HPDE6-E6E7 (cell line): ENCODE results near the gene HOXD10.

Source experiments
- DNase-seq: peaks from one replicate; pipeline ENCODE4 v3.0.0; 2011; ENCODE audit warnings: missing footprints; ENCODE audit errors: extremely low spot score

HOXD10 gene

DNA sequence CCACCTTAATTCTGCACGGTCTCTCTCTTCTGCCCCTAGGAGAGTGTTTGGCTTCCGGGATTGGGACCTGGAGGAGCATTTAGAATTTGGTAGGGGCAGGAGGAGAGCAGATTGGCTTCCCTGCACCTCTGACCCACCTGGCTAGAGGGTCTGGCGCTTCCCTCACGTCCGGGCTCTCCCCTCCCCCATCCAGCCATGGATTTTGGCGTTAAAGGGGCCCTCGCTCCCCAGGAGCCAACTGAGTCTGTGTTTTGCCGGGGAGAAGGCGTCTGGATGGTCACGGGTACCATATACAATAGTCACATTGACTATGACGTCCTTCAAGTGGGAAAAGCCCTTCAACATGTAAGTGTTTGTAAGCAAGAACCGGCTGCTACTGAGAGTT, 47.1 kb downstream of the HOXD10 start:
- DNase-seq: no peak

DNA sequence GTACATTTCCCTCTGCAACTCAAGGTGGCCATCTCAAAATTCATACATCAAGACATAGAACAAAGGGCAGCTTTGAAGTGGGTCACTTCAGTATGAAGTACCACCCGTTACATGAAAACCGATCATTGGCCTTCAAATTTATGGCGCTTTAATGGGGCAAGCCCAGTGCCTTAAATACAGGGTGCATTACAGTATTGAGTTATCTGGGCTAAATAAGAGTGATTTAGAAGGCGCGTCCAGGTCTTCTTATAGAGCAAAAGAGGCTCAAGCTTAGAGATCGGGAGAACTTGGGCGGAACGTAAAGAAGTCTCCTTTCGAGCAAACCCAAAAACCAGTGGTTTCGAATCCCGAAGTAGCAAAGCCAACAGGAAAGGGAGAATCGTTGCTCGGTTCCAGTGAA, 47.6 kb downstream of the HOXD10 start:
- DNase-seq: no peak

DNA sequence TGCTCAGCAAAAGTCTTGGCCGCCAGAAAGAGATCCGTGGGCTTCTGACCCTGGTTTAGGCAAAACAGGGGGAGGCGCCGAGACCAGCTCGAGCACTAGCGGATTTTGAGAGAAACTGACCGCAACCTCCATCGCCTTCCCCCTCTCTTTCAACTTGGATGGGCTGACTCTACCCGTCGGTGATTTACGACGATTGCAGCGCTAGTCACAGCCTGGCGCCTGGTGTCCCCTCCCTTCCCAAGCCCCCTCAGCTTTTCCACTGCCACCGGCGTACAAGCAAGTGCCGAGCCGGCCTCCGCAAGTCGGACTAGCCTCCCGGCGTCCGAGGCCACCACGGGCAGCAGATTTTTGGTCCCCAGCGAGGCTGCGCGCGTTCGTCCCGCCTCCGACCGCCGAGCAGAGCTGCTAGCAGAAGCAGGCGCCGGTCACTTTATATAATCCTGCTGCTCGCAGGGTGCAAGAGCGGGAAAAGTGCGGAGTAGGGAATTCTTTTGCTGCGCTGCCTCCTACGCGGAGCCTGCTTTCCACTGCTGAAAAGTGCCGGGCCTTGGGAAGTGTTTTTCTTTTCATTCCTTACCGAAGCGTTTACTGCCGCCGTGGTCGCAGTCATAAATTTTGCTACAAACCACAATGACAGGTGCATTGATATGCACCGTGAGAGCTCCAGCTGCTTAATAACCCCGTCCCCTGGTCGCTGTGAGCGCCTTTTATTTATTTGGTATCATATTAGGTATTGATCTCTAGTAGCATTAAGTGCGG, 48.2 kb downstream of the HOXD10 start:
- DNase-seq: no peak

DNA sequence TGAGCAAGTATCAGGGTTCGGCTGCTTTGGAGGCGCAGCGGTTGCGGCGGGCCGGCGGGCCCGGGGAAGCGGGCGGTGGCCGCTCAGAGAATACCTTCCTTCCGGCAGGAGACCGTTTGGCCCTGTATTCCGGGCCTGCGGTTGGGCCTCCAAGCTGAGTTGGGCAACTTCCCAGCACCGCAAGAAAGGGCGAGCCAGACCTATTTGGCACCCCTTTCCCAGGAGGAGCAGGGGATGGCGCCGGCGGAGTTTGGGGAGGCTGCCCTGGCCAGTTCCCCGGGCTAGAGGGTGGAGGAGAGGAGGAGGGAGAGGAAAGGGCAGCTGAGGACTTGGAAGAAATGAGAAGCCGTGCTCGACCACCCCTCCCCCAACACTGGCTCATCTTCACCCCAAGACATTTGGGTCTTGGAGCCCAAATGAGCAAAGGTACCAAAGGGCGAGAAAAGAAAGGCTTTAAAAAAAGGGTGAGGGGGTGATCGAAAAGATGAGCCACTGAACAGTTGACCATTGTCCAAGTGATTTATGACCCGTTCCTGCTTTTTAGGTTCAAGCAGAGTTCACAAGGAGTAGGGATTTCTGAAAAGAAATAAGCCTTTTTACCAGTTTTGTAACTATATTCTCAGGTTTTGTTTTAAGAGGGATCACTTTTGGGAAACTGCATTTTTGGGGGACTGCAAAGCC, 48.9 kb downstream of the HOXD10 start:
- no peak for DNase-seq

DNA sequence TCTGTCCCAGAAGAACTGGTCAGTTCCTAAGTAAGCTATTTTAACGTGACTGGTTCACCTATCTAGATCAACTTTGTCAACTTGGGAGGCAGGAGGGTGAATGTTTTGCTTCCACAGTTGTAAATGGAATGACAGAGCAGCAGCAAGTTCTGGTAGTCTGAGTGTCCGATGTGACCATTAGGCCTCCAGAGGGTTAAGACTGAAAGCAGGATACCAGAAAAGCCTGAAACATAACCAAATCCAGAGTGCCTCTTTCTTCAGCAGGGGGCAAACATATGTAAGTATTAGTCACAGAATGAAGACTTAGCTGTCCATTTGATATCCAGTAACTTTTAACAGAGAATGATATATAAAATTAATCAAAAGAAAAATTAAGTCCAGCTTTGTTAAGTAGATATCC, 49.7 kb downstream of the HOXD10 start:
- no peak for DNase-seq

DNA sequence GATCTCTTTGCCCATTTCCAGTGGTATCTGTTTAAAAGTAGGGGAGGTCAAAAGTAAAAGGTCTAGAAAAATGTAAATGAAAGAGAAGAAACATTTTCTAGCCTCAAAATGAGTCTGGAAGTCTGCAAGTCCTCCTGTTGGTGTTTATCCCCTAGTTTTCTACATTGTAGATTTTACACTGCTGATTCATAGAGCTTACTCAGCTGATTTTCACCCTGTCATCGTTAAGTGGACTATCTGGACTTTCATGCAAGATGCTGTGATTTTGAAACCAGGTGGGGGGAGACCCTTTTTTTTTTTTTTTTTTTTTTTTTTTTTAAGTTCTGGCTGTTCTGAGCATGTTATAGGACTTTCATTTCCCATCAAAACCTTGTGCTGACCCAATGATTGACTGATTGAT, 50.8 kb downstream of the HOXD10 start:
- DNase-seq: no peak

DNA sequence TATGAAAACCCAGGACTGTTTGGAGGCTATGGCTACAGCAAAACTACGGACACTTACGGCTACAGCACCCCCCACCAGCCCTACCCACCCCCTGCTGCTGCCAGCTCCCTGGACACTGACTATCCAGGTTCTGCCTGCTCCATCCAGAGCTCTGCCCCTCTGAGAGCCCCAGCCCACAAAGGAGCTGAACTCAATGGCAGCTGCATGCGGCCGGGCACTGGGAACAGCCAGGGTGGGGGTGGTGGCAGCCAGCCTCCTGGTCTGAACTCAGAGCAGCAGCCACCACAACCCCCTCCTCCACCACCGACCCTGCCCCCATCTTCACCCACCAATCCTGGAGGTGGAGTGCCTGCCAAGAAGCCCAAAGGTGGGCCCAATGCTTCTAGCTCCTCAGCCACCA, 52.6 kb downstream of the HOXD10 start:
- no peak for DNase-seq
